Retinal pigment epithelial cell (primary cell): ENCODE measurements around the gene RALGAPA2.
A peak's percentile ranks its signal among the peaks of the same experiment; 100 is the strongest.

Experiments
- DNase-seq: peaks from one replicate; pipeline ENCODE4 v3.0.0-alpha.2; 2010; ENCODE audit warnings: low read depth
- H3K4me3 ChIP-seq: 2 replicates; pipeline ENCODE4 v1.5.1; 2011; ENCODE audit warnings: mild to moderate bottlenecking, low read length, control low read depth, moderate library complexity
- CTCF ChIP-seq: conservative IDR thresholded peaks from 2 replicates; pipeline ENCODE4 v1.5.1; 2011; ENCODE audit warnings: low read depth, low read length, control low read depth, inconsistent platforms

RALGAPA2 gene

DNA sequence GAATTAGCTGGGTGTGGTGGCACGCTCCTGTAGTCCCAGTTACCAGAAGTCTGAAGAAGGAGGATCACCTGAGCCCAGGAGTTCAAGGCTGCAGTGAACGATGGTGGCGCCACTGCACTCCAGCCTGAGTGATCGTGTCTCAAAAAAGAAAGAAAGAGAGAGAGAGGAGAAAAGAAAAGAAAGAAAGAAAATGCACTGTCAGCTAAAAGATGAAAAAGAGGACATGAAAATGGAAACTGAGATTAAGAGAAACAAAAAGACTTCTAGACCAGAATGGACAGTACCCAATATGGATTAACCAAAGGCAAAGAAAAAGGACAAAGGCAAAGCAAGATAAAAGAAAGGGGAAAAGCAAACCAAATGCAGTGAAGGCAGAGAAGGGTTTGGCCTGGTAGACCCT lies 9.0 kb upstream of the RALGAPA2 start:
- H3K4me3 ChIP-seq, result no peak overlapping the region
- DNase-seq, result no peak
- TF ChIP-seq CTCF, result no peak

- no peak for TF ChIP-seq CTCF
- no peak for DNase-seq
- H3K4me3 ChIP-seq, result no peak overlapping the region
Observed at GRCh38 chr20:20720158-20720557, 7.7 kb upstream of the RALGAPA2 start.

GRCh38 chr20:20719411-20719810 lies 7.0 kb upstream of the RALGAPA2 start:
- TF ChIP-seq CTCF, result no peak
- DNase-seq, result no peak
- no peak overlapping the region for H3K4me3 ChIP-seq

DNA sequence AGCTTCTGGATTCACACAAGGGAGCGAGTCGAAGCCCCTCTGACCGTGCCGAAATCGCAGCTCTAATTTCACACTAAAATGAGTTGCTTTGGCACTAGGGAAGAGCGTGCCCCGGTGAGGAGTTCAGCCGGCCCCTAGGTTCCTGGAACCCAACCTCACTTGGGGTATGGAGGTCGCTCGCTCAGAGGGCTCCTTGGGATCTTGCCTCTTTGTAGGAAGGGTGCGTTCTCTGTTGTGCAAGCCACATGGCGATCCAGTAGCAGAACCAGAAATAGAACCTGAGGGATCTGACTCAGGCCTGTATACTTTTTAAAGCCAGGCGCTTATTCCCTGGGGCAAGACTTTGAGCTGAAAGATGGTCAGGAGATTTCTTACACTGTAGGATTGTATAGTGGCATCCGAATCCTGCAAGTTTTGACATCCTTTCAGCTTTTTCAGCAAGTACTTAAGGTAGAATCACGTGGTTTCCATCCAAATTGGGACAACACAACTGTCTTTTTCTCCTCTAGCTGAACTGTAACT lies 861 bp upstream of the RALGAPA2 start:
- peak overlapping the region; percentile 67 for H3K4me3 ChIP-seq
- no peak for TF ChIP-seq CTCF
- DNase-seq, result no peak

DNA sequence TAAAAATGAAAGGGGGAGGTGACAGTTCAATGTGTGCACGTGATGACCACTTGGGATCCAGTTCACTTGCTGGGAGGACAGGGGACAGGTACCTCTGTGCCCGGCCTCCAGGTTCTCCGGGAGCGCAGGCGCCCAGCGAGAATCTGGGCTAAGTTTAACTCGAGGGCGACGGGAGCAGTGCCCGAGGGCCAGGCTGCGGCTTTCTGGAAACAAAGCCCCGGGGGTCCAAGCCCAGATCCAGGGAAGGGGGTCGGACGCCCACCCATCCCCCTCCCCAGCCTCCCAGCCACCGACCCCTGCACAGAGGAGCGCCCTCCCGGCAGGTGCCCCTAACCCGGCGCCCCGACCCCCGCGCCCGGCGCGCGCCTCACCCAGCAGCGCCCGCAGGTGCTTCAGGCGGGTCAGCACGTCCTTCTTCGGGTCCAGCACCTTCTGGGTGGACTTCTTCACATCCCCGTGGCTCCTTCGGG lies 405 bp downstream of the RALGAPA2 start:
- peak overlapping the region; percentile 75 for H3K4me3 ChIP-seq
- TF ChIP-seq CTCF, result no peak
- DNase-seq, result no peak

DNA sequence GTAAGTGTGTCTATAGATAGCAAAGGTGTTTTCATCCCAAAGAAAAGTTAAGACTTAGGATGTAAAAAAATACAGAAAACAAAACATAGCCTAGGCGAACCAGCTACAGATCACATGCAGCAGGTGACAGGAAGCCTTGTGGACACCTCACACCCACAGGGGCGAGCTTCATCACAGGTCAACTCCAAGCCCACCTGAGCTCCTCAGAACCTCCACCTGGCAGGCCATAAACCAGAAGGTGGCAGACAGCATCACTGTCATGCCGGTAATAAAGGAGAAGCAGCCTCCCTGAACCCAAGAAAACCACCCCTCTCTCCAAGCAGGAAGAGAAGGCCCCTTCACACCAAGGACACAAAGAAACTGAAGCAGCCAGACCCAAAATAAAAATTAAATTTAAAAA lies 1.0 kb downstream of the RALGAPA2 start:
- no peak for TF ChIP-seq CTCF
- H3K4me3 ChIP-seq, result peak overlapping the region; percentile 75
- no peak for DNase-seq

DNA sequence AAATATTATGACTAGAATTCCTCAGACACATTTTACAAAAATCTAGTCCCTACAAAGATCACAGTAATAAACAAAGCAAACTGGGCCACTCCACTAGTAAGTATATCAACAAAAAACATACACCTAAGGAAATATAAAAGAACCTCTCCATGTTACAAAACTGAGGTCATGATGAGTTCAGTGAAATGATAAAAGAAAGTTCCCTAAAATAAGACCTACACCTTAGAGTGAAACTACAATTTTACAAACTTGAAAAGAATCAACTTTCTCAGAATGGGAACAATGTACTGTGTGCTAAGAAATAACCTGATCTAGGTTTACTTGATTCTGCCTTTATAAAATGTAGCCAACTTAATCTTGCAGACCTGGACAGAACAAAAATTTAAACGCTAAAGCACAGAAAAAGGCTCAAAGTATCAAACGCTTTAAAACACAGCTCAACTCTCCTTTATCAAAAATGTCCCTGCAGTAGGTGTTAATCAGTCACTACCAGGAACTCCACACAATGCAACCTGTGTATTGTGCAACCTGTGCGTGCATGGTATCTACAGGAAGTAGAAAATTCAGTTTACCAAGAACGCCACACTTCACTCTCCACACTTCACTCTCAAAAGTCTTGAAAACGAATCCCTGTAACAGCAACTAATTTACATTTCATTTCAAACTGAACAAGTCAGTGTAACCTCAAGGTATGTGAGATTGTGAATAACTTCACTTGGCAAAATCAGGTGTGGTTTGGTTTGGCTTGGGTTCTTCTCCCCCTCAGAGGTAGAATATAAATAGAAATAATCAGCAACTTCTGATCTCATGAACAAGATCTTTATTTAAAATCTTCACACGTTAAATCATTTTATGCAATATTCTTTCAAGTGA lies 1.8 kb downstream of the RALGAPA2 start:
- no peak for DNase-seq
- TF ChIP-seq CTCF, result no peak
- H3K4me3 ChIP-seq, result no peak overlapping the region
